Sigmoid colon (tissue), 7 donors: ENCODE data around the gene ISLR2. TPM values are rescaled to one million over a fixed set of nuclear protein-coding genes. Genes with fewer than 3 reads are reported as not detected.
"Not testable (repeated sequence)": the region's sequence is repeated elsewhere in the genome, so short reads cannot be mapped to it uniquely, and the experiment has no call there.

Experiments used
- DNase-seq: peaks from one replicate; pipeline ENCODE4 v3.0.0-alpha.2; 2019
- H3K27ac ChIP-seq, 4 donors: fragments of 200-600 bp; sonication (generic); one replicate each; pipeline ENCODE4 v1.5.1; 2016 to 2019; ENCODE audit warnings: mild to moderate bottlenecking in 1 of 4
- H3K27me3 ChIP-seq, 3 donors: fragments of 200-600 bp; sonication (generic); one replicate each; pipeline ENCODE4 v1.5.1; 2019; ENCODE audit warnings: mild to moderate bottlenecking in 1 of 3
- H3K36me3 ChIP-seq, 4 donors: fragments of 200-600 bp; sonication (generic); one replicate each; pipeline ENCODE4 v1.5.1; 2016 to 2019
- H3K4me1 ChIP-seq, 4 donors: fragments of 200-600 bp; sonication (generic); one replicate each; pipeline ENCODE4 v1.5.1; 2017 to 2019
- H3K4me3 ChIP-seq, 4 donors: fragments of 200-600 bp; sonication (generic); one replicate each; pipeline ENCODE4 v1.5.1; 2017 to 2019; ENCODE audit warnings: mild to moderate bottlenecking in 2 of 4, moderate library complexity in 1 of 4
- H3K9me3 ChIP-seq, 4 donors: fragments of 200-600 bp in 3 of 4; sonication (generic) in 3 of 4; one replicate each; pipeline versions ENCODE4 v1.5.1 to v1.6.1; 2013 to 2019
- CTCF ChIP-seq, 4 experiments: fragments of 450-650 bp in 3 of 4; fragments of 200-600 bp in 1 of 4; IDR thresholded peaks; one replicate each; pipeline ENCODE4 v1.5.1; 2016 to 2019; ENCODE audit warnings: antibody characterized with exemption in 4 of 4, mild to moderate bottlenecking in 3 of 4, moderate library complexity in 2 of 4
- EP300 ChIP-seq, 4 donors: sonication (generic); formaldehyde crosslinking; IDR thresholded peaks; one replicate each; pipeline ENCODE4 v1.6.1; 2017; ENCODE audit warnings: antibody characterized with exemption in 4 of 4
- POLR2A ChIP-seq, 2 donors: fragments of 450-650 bp; IDR thresholded peaks; one replicate each; pipeline ENCODE4 v1.6.1; 2016; ENCODE audit warnings: antibody characterized with exemption in 2 of 2, mild to moderate bottlenecking in 2 of 2, moderate library complexity in 2 of 2
- POLR2AphosphoS5 ChIP-seq, 4 donors: sonication (generic); formaldehyde crosslinking; IDR thresholded peaks; one replicate each; pipeline ENCODE4 v1.6.1; 2017; ENCODE audit warnings: antibody characterized with exemption in 4 of 4
- WGBS, 2 donors: extraction: QIAGEN DNeasy Blood & Tissue Kit; methylation state at CpG; one replicate each; pipeline ENCODE4 v1.1.7; 2013; 5-methylcytosine and 5-hydroxymethylcytosine counted together
- intact Hi-C: fragments of 100-400 bp; cut with DNase I; formaldehyde crosslinking; loops from one replicate; pipeline ENCODE4 v1.15.1; 2023
- polyA plus RNA-seq, 3 donors: library from polyadenylated mRNA; stranded (reverse); fragments of 200-250 nt; gene quantifications; one replicate each; pipeline ENCODE4 v1.2.3, GENCODE V29; 2013
- total RNA-seq, 4 donors: library from RNA; depleted of rRNA; stranded (reverse); fragments of >200 nt; gene quantifications; one replicate each; pipeline ENCODE4 v1.1.0, GENCODE V29; 2016
- donor health status: healthy with polysubstance abuse.
- donor health status: Bipolar disorder and iron deficiency.
- donor health status: healthy.

ISLR2 gene
- total and polyA plus RNA-seq, 7 donors = 0.16 to 2.2 (median 1.1) TPM; not detected in 2

GRCh38 chr15:74157868-74158827 is 27.8 kb downstream of the ISLR2 start:
- DNase-seq = no peak
- Histone ChIP-seq H3K27ac (peak overlapping the region in 3 of 4 donors; percentile 33 to 64 (median 47)), H3K27me3 (no peaks in the 10 kb centered on the region), H3K4me3 (no peak overlapping the region), H3K9me3 (no peaks in the 10 kb centered on the region), H3K36me3 (no peaks in the 10 kb centered on the region), H3K4me1 (peaks cover 0 to 40% (median 33%) of the 10 kb centered on the region in 4 donors)
- intact Hi-C loops = no loop called here
- no peak for TF ChIP-seq POLR2A (IDR thresholded peaks at IDR 0.05)
- no peak for TF ChIP-seq POLR2AphosphoS5 (IDR thresholded peaks at IDR 0.05)
- no peak for TF ChIP-seq EP300 (IDR thresholded peaks at IDR 0.05)
- TF ChIP-seq CTCF (IDR thresholded peaks at IDR 0.05) = no peak
- 89 to 90% methylated on average over 9 of the region's 9 CpGs for WGBS, 2 donors

- TF ChIP-seq POLR2AphosphoS5 (IDR thresholded peaks at IDR 0.05) (no peak), CTCF (IDR thresholded peaks at IDR 0.05) (no peak), EP300 (IDR thresholded peaks at IDR 0.05) (no peak), POLR2A (IDR thresholded peaks at IDR 0.05) (no peak)
- 58 to 64% methylated on average over 5 of the region's 5 CpGs for WGBS, 2 donors
- Histone ChIP-seq H3K36me3 (no peaks in the 10 kb centered on the region), H3K4me3 (no peak overlapping the region), H3K27me3 (no peaks in the 10 kb centered on the region), H3K4me1 (peaks cover 0 to 40% (median 33%) of the 10 kb centered on the region in 4 donors), H3K9me3 (no peaks in the 10 kb centered on the region), H3K27ac (no peak overlapping the region)
- intact Hi-C loops = no loop called here
- DNase-seq = no peak
These were observed 28.7 kb downstream of the ISLR2 start for GRCh38 chr15:74158855-74159650.

- Histone ChIP-seq H3K9me3 (no peaks in the 10 kb centered on the region), H3K27me3 (no peaks in the 10 kb centered on the region), H3K4me3 (no peak overlapping the region), H3K4me1 (peaks cover 0 to 40% (median 33%) of the 10 kb centered on the region in 4 donors), H3K27ac (no peak overlapping the region), H3K36me3 (no peaks in the 10 kb centered on the region)
- no peak for DNase-seq
- no peak for TF ChIP-seq POLR2A (IDR thresholded peaks at IDR 0.05)
- TF ChIP-seq EP300 (IDR thresholded peaks at IDR 0.05) = no peak
- no peak for TF ChIP-seq CTCF (IDR thresholded peaks at IDR 0.05)
- TF ChIP-seq POLR2AphosphoS5 (IDR thresholded peaks at IDR 0.05) = no peak
- 90 to 93% methylated on average over 1 of the region's 1 CpG for WGBS, 2 donors
- intact Hi-C loops = no loop called here
These were observed 29.4 kb downstream of the ISLR2 start for GRCh38 chr15:74159773-74160172.

GRCh38 chr15:74160390-74160789 is 30.0 kb downstream of the ISLR2 start:
- H3K9me3 ChIP-seq, H3K36me3 ChIP-seq, H3K27ac ChIP-seq, H3K4me3 ChIP-seq, H3K27me3 ChIP-seq, DNase-seq, intact Hi-C loops: not testable (repeated sequence)
- peaks cover 0 to 40% (median 33%) of the 10 kb centered on the region in 4 donors for H3K4me1 ChIP-seq
- 95 to 97% methylated on average over 3 of the region's 3 CpGs for WGBS, 2 donors

- DNase-seq, H3K4me3 ChIP-seq, H3K36me3 ChIP-seq, H3K27ac ChIP-seq, H3K9me3 ChIP-seq, H3K27me3 ChIP-seq, intact Hi-C loops: not testable (repeated sequence)
- 88 to 92% methylated on average over 3 of the region's 3 CpGs for WGBS, 2 donors
- H3K4me1 ChIP-seq = peaks cover 0 to 25% (median 19%) of the 10 kb centered on the region in 4 donors
These were observed 31.8 kb downstream of the ISLR2 start for GRCh38 chr15:74162195-74162536.
